GM19324 (cell line): Measurements from ENCODE around the gene TBC1D9.
"Not testable (repeated sequence)": the region's sequence is repeated elsewhere in the genome, so short reads cannot be mapped to it uniquely, and the experiment has no call there.

Source experiments
- ATAC-seq: cut with Tn5 transposase; IDR thresholded peaks from one replicate; pipeline ENCODE4 v1.9.1; 2021; ENCODE audit warnings: mild to moderate bottlenecking, moderate library complexity; ENCODE audit not compliant: unreplicated experiment, low FRiP score

TBC1D9 gene

DNA sequence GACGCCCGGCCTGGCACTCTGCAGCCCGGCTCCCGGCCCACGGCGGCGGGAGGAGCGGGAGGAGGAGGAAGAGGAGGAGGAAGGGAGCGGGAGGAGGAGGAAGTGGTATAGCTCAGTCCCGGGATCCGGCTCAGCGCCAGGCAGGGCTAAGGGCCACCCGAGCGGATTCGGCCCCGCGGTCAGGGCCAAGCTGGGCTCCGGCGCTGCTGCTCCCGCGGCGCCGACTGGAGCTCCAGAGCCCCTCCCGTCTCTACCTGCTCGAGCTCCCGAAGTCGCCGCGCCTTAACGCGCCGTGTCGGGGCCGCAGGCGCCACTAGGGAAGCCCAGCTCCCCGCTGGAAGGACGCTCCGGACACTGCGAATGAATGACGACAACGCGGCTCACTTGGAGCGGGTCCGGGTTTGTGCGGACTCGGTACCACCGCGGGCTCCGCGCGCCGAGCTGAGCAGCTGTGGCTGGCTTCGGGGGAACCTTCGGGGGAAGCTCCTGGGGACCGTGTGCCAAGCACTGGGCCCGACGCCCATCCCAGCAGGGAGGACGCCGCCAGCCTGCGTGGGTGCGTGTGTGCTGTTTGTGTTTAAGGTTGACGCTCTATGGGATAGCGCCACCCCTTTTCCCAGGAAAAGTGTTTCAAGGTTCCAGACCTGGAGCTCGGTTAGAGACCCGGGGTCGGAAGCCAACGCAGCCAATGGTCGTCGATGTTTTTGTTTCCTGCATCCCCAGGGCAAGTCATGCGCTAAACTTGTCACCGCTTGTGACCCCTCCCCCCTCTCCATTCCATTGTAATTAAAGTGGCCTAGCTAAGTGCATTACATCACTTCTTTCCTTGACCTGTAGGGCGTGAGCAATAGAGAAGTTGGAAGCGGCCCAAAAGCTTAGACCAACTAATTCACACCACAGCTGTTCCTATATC is at the start of gene TBC1D9:
Gene TBC1D9, minus strand, starts transcription at position 67 of the 913 bp plus-strand sequence. CDS start 340 bp downstream, outside the sequence.
- peak; percentile 55 for ATAC-seq

DNA sequence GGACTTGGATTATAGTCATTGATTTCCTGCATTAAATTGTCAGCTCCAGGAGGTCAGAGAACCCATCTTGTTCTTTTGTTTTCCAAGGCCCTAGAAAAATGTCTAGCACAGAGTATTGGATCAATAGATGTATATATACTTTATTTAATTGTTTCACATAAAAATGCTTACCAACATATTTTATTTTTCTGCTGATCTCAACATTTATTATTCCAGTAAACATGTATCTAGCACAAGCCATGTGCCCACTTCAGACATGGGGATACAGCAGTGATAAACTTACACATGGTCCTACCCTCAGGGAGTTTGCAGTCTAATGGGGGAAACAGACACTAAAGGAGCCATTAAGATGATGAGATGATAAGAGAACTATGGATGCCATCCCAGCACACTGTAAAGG is 49.1 kb upstream of the TBC1D9 start:
- no peak for ATAC-seq

DNA sequence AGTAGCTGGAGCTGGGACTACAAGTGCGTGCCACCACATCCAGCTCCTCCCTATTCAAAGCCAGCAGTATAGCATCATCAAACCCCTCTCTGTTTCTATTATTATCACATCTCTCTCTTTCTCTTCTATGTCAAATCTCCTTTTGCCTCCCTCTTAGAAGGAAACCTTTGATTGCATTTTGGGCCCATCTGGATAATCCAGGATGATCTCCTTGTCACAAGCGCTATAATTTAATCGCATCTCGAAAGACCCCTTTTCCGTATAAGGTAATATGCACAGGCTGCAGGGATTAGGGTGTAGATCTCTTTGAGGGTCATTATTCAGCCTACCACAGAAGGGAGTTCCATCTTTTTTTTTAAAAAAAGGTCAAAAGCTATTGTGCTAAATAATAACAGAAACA is 46.4 kb upstream of the TBC1D9 start:
- no peak for ATAC-seq

DNA sequence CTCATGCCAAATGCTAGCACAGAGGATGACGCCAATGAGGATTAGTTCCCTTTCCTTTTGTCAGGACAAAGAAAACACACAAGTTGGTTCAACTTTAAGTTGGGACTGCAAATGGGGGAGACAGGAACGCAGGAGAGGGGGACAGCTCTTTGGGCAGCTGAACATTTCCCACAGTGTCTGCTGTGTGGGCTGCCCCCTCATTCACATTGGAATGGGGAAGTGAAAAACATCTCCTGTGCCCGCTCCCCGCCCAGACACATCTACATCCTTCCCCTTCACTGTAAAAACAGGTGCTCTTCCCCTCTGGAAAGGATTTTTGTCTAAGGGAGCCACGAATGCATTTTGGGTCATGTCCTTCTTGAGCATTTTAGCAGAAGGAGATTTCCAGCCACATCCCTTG is 44.5 kb upstream of the TBC1D9 start:
- no peak for ATAC-seq

DNA sequence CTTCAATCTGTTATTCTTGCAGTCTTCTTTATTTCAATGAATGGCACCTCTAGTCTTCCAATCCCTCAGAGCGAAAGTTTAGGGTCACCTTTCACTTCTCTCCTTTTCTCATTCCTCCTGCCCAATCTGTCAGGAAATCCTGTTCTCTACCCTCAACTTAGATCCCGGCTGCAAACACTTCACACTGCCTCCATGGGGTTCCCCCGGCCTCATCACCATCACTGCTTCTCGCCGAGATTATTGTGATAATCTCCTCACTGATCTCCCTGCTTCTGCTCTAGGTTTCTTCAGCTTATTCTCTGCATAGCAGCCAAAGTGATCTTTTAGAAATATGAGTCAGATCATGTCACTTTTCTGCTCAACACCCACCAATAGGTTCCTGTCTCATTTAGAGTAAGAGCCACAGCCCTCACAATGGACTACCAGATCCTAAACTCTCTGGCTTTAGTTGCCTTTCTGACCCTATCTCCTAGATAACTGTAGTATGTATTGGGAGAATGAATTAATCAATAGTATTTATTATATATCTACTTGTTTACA is 43.6 kb upstream of the TBC1D9 start:
- ATAC-seq = no peak

DNA sequence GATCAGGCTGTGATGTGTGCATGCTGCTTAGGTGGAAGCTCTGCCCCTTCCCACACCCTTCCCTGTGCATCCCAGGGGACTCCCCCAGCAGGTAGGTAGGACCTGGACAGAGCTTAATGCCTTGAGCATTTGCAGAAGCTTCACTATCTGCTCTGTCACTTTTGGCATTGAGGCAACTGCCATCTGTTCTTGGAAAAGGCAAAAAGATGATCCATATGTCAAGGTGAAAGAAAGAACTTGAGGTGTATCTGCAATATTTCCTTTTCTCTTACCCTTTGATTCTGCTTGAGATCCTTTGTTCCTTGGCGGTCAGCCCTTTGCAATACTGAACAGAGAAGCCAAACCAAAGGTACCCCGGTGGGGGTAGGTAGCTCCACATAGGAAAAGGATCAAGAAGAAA is 37.1 kb upstream of the TBC1D9 start:
- ATAC-seq = no peak

DNA sequence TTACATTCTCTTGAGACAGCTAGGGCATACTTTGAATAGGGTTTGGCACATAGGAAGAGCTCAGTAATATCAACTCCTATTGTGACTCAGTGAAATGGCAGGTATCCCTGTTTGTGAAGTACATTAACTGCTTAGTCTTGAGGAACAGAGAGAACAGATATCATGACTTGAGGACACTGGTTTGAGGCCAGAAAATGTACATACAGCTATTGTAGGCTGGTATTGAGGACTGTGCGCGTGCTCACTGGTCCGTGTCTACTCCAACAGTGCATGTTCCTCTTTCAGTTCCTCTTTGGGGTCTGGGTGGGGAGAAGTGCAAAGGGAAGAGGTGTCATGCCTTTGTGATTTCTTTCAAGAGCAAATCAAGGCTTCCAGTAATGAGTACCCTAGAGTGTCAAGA is 34.6 kb upstream of the TBC1D9 start:
- ATAC-seq = peak; percentile 87

DNA sequence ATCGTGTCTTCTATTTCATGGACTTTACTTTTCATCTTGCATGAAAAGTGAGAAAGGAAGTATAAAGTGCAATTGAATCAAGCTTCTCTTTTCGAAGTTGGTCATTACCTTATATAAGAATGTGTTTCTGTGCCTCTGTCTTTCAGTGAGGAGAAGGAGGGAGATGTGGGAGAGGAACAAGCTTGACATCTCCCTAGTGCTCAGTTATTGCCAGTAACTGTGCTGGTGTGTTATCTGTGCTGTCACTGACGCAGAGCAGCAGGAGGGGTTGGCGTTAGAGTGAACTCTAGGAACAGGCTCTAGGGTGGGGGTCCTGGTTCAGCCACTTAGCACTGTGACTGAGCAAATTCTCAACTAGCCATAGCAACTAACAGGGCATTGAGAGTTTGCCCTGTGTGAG is 34.0 kb upstream of the TBC1D9 start:
- peak; percentile 21 for ATAC-seq

DNA sequence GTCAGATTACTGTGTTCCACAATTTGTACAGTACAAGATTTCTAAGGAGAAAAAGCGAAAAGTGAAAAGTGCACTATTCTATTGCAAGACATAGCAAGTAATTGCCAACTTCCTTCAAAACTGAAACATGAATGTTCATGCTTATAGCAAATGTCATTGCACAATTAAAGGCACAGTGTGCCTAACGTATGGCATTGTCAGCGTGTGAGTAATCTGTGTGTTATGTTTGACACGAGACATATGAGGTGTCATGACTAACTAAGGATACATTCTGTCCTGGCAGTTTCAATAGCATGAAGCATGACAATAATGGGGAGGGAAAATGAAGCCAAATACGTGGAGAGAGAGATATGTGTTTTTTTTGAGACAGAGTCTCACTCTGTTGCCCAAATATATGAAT is 33.6 kb upstream of the TBC1D9 start:
- peak; percentile 32 for ATAC-seq

DNA sequence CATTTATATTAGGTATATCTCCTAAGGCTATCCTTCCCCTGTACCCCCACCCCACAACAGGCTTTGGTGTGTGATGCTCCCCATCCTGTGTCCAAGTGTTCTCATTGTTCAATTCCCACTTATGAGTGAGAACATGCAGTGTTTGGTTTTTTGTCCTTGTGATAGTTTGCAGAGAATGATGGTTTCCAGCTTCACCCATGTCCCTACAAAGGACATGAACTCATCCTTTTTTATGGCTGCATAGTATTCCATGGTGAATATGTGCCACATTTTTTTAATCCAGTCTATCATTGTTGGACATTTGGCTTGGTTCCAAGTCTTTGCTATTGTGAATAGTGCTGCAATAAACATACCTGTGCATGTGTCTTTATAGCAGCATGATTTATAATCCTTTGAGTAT is 26.6 kb upstream of the TBC1D9 start:
- ATAC-seq = not testable (repeated sequence)

DNA sequence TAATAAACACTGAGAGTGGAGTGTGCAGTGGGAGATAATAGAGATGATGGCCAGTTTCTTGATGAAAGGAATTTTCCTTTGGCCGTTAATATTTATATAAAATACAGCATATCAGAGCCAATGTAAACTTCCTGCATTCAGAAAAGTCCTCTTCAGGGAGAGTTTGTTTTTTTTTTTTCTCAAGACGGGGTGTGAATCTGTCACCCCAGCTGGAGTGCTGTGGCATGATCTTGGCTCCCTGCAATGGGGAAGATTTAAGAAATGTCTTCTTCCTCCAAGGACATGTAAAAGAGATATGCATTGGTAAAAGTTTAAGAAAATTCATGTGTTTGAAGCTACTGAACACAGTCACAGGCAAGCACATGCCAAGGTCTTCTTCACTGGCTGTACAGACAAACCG is 25.4 kb upstream of the TBC1D9 start:
- no peak for ATAC-seq

DNA sequence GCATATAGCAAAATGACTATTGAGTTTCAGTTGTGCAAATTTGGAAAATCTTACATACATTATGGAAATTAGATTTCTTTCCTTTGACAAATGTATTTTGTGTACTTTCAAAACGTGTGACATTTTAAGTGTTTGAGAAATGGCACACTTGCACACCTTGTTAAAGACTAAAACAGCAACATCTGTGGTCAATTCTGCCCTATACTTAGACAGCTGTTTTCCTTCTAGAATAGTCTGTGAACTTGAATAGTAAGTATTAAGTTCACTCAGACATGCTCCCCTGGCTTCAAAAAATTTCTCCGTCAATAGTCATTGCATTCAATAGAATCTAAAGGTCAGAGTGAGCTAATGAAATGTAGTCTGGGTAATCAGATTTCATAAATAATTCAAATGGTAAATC is 21.7 kb upstream of the TBC1D9 start:
- ATAC-seq = no peak

DNA sequence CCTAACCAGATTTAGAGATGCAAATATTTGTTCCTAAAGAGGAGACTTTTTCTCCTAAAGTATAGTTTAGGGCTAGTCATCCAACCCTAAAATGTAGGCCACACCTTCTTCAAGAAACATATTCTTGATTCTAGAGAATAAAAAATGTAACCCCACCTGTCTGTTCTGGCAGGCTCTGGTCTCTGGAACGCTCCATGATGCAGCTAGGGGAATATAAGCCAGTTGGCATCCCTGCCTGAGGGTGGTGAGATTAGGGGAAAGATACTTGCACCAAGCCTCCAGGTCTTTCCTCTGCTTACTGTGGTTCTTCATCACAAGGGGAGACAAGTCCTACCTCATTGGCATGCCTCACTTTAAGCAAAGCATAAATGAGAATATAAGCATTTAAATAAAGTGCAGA is 21.2 kb upstream of the TBC1D9 start:
- ATAC-seq = no peak

DNA sequence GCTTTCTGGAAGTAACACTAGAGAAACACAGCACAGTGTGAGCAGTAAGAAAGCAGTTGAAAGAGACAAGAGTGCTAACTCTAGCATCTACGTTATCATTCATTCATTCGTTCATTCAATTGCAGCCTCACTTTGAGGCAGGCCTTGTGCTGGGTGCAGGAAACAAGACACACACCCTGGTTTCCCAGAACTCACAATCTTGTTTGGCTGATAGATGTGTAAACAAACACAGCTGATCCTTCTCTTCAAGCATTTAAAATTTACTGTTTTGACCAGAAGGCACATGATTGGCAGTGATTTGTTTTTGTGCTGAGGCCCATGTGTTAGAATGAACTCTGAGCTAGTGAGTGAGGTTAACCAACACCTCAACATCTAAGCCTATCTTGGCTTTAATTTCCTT is 20.4 kb upstream of the TBC1D9 start:
- ATAC-seq = no peak

DNA sequence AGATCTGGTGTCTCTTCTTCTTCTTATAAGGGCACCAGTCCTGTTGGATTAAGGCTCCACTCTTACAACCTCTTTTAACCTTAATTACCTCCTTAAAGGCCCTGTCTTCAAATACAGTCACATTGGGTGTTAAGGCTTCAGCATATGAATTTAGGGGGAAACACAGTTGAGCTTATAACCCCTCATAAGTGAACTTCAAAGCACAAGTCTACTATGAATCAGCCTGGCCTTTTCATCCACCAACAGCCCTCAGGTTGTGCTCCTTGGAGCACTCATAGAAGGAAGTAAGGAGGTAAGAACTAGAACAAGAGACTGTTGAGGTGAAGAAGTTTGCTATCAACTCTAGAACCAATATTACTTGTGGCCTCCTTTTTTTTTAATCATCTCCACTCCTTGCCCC is 18.8 kb upstream of the TBC1D9 start:
- ATAC-seq = no peak

DNA sequence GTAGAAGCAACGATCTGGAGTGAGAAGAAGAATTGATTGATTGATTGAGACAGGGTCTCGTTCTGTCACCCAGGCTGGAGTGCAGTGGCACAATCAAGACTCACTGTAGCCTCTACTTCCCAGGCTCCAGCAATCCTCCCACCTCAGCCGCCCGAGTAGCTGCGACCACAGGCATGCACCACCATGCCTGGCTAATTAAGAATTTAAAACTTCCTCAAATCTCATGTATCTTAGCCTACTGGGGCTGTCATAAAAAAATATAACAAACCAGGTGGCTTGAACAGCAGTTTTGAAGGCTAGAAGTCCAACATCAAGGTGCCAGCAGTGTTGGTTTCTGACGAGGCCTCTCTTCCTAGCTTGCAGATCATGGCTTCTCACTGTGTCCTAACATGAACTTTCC is 18.3 kb upstream of the TBC1D9 start:
- ATAC-seq = no peak

DNA sequence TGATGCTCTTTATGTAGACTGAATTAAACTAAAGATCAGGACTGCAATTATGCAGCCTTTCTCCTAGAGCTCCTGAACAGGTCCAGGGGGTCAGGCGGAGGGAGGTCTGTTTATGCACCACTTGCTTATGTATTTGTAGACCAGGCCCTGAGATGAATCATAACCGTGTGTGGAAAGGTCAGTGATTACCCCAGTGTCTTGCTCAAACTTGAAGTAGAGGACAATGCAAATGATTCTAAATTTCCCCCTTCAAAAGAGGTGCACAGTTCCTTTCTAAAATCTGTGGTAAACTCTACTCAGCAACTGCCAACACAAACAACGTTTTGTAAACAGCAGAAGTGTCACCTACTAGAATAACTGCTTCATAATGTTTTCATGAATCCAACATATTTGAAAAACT is 13.0 kb upstream of the TBC1D9 start:
- no peak for ATAC-seq

DNA sequence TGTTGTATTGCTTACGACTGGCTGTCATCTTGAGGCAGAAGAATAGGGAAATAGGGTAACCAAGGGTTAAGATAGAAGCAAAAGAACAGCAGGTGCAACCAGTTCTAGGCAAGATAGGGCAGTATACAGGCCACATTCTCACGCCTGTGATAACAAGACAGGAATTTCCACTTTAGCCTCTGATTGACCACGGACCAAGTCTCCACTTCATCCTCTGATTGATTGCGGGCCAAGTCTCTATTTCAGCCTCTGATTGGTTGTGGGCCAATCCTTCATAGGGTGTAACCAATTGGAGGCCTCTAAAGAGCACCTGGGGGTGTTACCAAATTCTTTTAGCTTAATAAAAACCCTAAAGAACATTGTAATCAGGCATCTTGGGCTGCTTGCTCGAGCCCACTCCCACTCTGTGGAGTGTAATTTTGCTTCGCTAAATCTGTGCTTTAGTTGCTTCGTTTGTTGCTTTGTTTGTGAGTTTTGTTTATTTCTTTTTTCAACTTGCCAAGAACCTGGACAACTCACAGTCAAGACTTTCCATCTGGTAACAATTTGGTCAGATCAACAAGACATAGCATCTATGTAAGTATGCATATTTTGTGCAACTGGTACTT is 8.7 kb upstream of the TBC1D9 start:
- no peak for ATAC-seq

DNA sequence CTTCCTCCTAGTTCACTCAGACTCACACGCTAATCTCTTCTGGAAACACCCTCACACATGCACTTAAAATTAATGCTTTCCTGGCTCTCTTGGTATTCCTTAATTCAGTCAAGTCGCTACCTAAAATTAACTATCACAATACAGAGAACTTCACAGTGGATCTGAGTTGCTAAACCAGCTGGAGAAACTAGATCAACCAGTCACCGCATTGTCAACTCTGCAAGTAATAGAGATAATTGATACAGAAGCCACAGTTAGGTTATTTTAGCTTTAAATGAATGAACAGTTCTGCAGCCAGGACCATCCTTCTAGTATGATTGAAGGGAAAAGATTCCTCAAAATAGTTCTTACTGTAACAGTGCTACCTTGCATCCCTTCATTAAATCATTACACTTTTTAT is 6.0 kb upstream of the TBC1D9 start:
- no peak for ATAC-seq

DNA sequence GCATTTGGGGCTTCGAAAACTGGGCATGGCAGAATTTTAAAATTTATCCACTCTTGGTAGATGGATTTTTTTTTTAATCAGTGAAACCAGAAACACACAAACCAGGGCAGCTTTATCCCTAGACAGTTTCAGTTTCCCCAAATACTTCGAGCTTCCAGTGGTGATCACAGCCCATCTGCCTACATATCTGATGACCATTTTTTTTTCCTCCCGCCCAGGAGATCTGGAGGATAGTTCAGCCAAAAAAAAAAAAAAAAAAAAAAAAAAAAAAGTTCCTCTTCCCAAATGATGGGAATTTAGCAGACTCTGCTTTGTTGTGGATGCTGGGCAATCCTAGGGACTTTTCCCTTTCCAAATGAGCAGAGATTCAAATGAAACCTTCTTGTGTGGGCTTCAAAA is 1.0 kb upstream of the TBC1D9 start:
- no peak for ATAC-seq

DNA sequence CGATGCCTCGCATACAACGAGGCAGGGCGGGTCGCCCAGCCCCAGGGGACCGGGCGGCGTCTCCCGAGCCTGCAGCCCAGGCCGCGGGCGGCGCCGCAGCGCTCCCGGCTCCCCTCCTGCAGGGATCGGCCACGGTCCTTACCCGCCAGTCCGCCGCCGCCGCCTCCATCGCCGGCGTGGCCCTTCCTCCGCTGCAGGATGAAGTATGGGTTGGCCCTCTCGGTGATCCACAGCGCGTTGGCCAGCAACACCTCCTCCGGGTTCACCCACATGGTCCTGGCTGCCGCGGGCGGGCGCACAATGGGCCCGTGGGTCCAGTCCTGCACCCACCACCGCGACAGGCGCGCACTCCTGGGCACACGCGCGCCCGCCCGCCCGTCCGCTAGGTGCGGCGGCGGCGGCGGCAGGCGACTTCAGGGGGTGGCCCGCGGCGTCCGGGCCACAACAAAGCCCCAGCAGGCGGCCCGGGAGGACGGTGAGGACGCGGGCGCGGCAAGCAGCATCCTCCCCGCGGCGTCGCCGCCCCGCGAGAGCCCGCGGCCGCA is 339 bp downstream of the TBC1D9 start:
- peak; percentile 64 for ATAC-seq
